Type B pancreatic cell (in vitro differentiated cells): ENCODE measurements around the gene AQP12A. TPM values are rescaled to one million over a fixed set of nuclear protein-coding genes. Genes with fewer than 3 reads are reported as not detected.

Experiments used
- DNase-seq: peaks from one replicate; pipeline ENCODE4 v3.0.0; 2021; ENCODE audit warnings: mixed read lengths; ENCODE audit not compliant: unreplicated experiment; ENCODE audit errors: extremely low spot score
- H3K27ac Mint-ChIP-seq: 2 replicates; pipeline ENCODE4 v1.8.0; 2021; ENCODE audit warnings: mild to moderate bottlenecking, mixed read lengths
- H3K27me3 Mint-ChIP-seq: 2 replicates; pipeline ENCODE4 v1.8.0; 2021; ENCODE audit warnings: mixed read lengths
- H3K36me3 Mint-ChIP-seq: 2 replicates; pipeline ENCODE4 v1.8.0; 2021; ENCODE audit warnings: mixed read lengths
- H3K4me1 Mint-ChIP-seq: one replicate; pipeline ENCODE4 v1.8.0; 2021; ENCODE audit warnings: mixed read lengths; ENCODE audit not compliant: unreplicated experiment
- H3K4me3 Mint-ChIP-seq: 2 replicates; pipeline ENCODE4 v1.8.0; 2021; ENCODE audit warnings: mild to moderate bottlenecking, mixed read lengths
- H3K9me3 Mint-ChIP-seq: 2 replicates; pipeline ENCODE4 v1.8.0; 2021; ENCODE audit warnings: mixed read lengths
- total RNA-seq: library from RNA; stranded (reverse); gene quantifications from 2 replicates; pipeline ENCODE4 v1.2.1, GENCODE V29; 2021; ENCODE audit warnings: low replicate concordance
- TF ChIP-seq, protein P1 (sequence below): fragments of 200-600 bp; sonication (generic); conservative IDR thresholded peaks from 2 replicates; pipeline ENCODE4 v1.5.0; 2021; ENCODE audit warnings: antibody characterized with exemption, mild to moderate bottlenecking

The AQP12A gene
- total RNA-seq, 1 donor from 2014 or later: 0.97 TPM

GRCh38 chr2:240705204-240705791 lies 13.6 kb downstream of the AQP12A start:
- Mint-ChIP-seq H3K27ac (no peak overlapping the region), H3K36me3 (no peaks in the 10 kb centered on the region), H3K9me3 (no peaks in the 10 kb centered on the region), H3K4me3 (no peak overlapping the region), H3K27me3 (peaks cover 18% of the 10 kb centered on the region), H3K4me1 (peaks cover 4% of the 10 kb centered on the region)
- DNase-seq: no peak
- TF ChIP-seq, protein P1, sequence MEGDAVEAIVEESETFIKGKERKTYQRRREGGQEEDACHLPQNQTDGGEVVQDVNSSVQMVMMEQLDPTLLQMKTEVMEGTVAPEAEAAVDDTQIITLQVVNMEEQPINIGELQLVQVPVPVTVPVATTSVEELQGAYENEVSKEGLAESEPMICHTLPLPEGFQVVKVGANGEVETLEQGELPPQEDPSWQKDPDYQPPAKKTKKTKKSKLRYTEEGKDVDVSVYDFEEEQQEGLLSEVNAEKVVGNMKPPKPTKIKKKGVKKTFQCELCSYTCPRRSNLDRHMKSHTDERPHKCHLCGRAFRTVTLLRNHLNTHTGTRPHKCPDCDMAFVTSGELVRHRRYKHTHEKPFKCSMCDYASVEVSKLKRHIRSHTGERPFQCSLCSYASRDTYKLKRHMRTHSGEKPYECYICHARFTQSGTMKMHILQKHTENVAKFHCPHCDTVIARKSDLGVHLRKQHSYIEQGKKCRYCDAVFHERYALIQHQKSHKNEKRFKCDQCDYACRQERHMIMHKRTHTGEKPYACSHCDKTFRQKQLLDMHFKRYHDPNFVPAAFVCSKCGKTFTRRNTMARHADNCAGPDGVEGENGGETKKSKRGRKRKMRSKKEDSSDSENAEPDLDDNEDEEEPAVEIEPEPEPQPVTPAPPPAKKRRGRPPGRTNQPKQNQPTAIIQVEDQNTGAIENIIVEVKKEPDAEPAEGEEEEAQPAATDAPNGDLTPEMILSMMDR: no peak

GRCh38 chr2:240707043-240707756 lies 15.5 kb downstream of the AQP12A start:
- Mint-ChIP-seq H3K9me3 (no peaks in the 10 kb centered on the region), H3K27ac (no peak overlapping the region), H3K4me3 (no peak overlapping the region), H3K36me3 (no peaks in the 10 kb centered on the region), H3K27me3 (peaks cover 18% of the 10 kb centered on the region), H3K4me1 (peaks cover 4% of the 10 kb centered on the region)
- DNase-seq: no peak
- TF ChIP-seq, protein P1: no peak

GRCh38 chr2:240707821-240708220 lies 16.2 kb downstream of the AQP12A start:
- TF ChIP-seq, protein P1: no peak
- H3K4me1 Mint-ChIP-seq: peaks cover 4% of the 10 kb centered on the region
- H3K27me3 Mint-ChIP-seq: peaks cover 18% of the 10 kb centered on the region
- no peak overlapping the region for H3K4me3 Mint-ChIP-seq
- no peak overlapping the region for H3K27ac Mint-ChIP-seq
- no peaks in the 10 kb centered on the region for H3K36me3 Mint-ChIP-seq
- no peaks in the 10 kb centered on the region for H3K9me3 Mint-ChIP-seq
- no peak for DNase-seq

GRCh38 chr2:240708457-240708856 lies 16.8 kb downstream of the AQP12A start:
- Mint-ChIP-seq H3K36me3 (no peaks in the 10 kb centered on the region), H3K4me1 (peaks cover 4% of the 10 kb centered on the region), H3K4me3 (no peak overlapping the region), H3K27ac (no peak overlapping the region), H3K27me3 (peaks cover 18% of the 10 kb centered on the region), H3K9me3 (no peaks in the 10 kb centered on the region)
- DNase-seq: no peak
- TF ChIP-seq, protein P1: no peak

GRCh38 chr2:240711296-240711695 lies 19.6 kb downstream of the AQP12A start:
- Mint-ChIP-seq H3K27me3 (peaks cover 10% of the 10 kb centered on the region), H3K27ac (no peak overlapping the region), H3K36me3 (no peaks in the 10 kb centered on the region), H3K4me3 (no peak overlapping the region), H3K4me1 (no peaks in the 10 kb centered on the region), H3K9me3 (no peaks in the 10 kb centered on the region)
- TF ChIP-seq, protein P1: no peak
- no peak for DNase-seq
